ENCODE data around the gene CENPP. TPM values are rescaled to one million over a fixed set of nuclear protein-coding genes. Genes with fewer than 3 reads are reported as not detected.
A peak's percentile ranks its signal among the peaks of the same experiment; 100 is the strongest.

Gene CENPP
- total RNA-seq, 1 experiment from 2014 or later: 15.6 TPM

DNA sequence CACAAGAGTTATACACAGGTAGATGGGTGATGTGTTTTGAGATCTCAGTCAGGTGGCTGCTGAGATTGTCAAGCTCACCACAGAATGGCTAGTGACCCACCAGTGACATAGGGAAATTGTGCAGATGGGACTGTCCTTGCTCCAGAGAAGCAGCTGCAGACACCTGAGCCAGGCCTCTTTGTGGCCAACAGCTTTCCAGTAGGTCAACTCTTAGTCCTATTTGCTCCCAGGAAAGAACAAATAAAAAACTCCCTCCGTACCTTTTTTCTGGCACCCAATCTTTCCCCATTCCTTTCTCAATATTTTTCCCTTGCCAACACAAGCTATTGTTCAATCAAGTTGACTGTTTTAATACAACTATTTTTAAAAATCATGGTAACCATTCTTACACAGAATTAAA is 46.5 kb upstream of the CENPP start:
- BruUV-seq (replicated peaks): no TSS peak
- no peak for TF ChIP-seq EZH2 (IDR thresholded peaks at IDR 0.05; ENCODE audit: borderline replicate concordance, low read depth, low read length, poor library complexity, severe bottlenecking)
- TF ChIP-seq CTCF (conservative IDR thresholded peaks at IDR 0.05; ENCODE audit: low read depth, low read length): no peak
- CTCF ChIA-PET: no interaction called here
- Histone ChIP-seq H3K4me1 (ENCODE audit: insufficient read depth, low read length, poor library complexity, severe bottlenecking) (no peaks in the 10 kb centered on the region), H3K36me3 (ENCODE audit: insufficient read depth, low read length, poor library complexity, severe bottlenecking) (peaks cover 100% of the 10 kb centered on the region), H3K9me3 (ENCODE audit: low read depth, low read length, poor library complexity, severe bottlenecking) (no peaks in the 10 kb centered on the region), H3K27ac (ENCODE audit: low read depth, low read length, poor library complexity, severe bottlenecking) (no peak overlapping the region), H3K4me3 (ENCODE audit: low read depth, low read length, poor library complexity, severe bottlenecking) (no peak overlapping the region), H3K27me3 (replicated peaks; ENCODE audit: insufficient read depth, low read depth, low read length, poor library complexity) (no peaks in the 10 kb centered on the region)
- intact Hi-C loops (cut with micrococcal nuclease; ENCODE audit: unreplicated experiment): loop anchor here (5.0 kb wide), 1 partner anchor 37 kb away; no protein-coding TSS in a partner anchor
- no peak for DNase-seq (ENCODE audit: low spot score)
- POLR2A ChIA-PET (ENCODE audit: low non-redundant PET): no interaction called here

- intact Hi-C loops (cut with micrococcal nuclease; ENCODE audit: unreplicated experiment): loop anchor here (5.0 kb wide), 1 partner anchor 38 kb away; no protein-coding TSS in a partner anchor
- no peak for TF ChIP-seq EZH2 (IDR thresholded peaks at IDR 0.05; ENCODE audit: borderline replicate concordance, low read depth, low read length, poor library complexity, severe bottlenecking)
- TF ChIP-seq CTCF (conservative IDR thresholded peaks at IDR 0.05; ENCODE audit: low read depth, low read length): no peak
- Histone ChIP-seq H3K4me3 (ENCODE audit: low read depth, low read length, poor library complexity, severe bottlenecking) (no peak overlapping the region), H3K36me3 (ENCODE audit: insufficient read depth, low read length, poor library complexity, severe bottlenecking) (peaks cover 73% of the 10 kb centered on the region), H3K4me1 (ENCODE audit: insufficient read depth, low read length, poor library complexity, severe bottlenecking) (peaks cover 4% of the 10 kb centered on the region), H3K27ac (ENCODE audit: low read depth, low read length, poor library complexity, severe bottlenecking) (no peak overlapping the region), H3K9me3 (ENCODE audit: low read depth, low read length, poor library complexity, severe bottlenecking) (no peaks in the 10 kb centered on the region), H3K27me3 (replicated peaks; ENCODE audit: insufficient read depth, low read depth, low read length, poor library complexity) (no peaks in the 10 kb centered on the region)
- ChIA-PET CTCF (no interaction called here), POLR2A (ENCODE audit: low non-redundant PET) (no interaction called here)
- peak; percentile 28 for DNase-seq (ENCODE audit: low spot score)
- no TSS peak for BruUV-seq (replicated peaks)
These were observed 35.9 kb upstream of the CENPP start for GRCh38 chr9:92289708-92290390.

GRCh38 chr9:92290785-92291429 is 34.8 kb upstream of the CENPP start:
- BruUV-seq (replicated peaks): no TSS peak
- no peaks in the 10 kb centered on the region for H3K27me3 ChIP-seq (replicated peaks; ENCODE audit: insufficient read depth, low read depth, low read length, poor library complexity)
- H3K4me1 ChIP-seq (ENCODE audit: insufficient read depth, low read length, poor library complexity, severe bottlenecking): peaks cover 4% of the 10 kb centered on the region
- DNase-seq (ENCODE audit: low spot score): no peak
- peaks cover 62% of the 10 kb centered on the region for H3K36me3 ChIP-seq (ENCODE audit: insufficient read depth, low read length, poor library complexity, severe bottlenecking)
- H3K4me3 ChIP-seq (ENCODE audit: low read depth, low read length, poor library complexity, severe bottlenecking): peak overlapping the region; percentile 65
- H3K9me3 ChIP-seq (ENCODE audit: low read depth, low read length, poor library complexity, severe bottlenecking): no peaks in the 10 kb centered on the region
- POLR2A ChIA-PET (ENCODE audit: low non-redundant PET): no interaction called here
- intact Hi-C loops (cut with micrococcal nuclease; ENCODE audit: unreplicated experiment): no loop called here
- CTCF ChIA-PET: no interaction called here
- H3K27ac ChIP-seq (ENCODE audit: low read depth, low read length, poor library complexity, severe bottlenecking): no peak overlapping the region
- TF ChIP-seq EZH2 (IDR thresholded peaks at IDR 0.05; ENCODE audit: borderline replicate concordance, low read depth, low read length, poor library complexity, severe bottlenecking) (no peak), CTCF (conservative IDR thresholded peaks at IDR 0.05; ENCODE audit: low read depth, low read length) (no peak)

All from A673 (cell line).